Astrocyte (in vitro differentiated cells and primary cell): Measurements from ENCODE around the gene F12. TPM values are rescaled to one million over a fixed set of nuclear protein-coding genes. Genes with fewer than 3 reads are reported as not detected.

Experiments used
- DNase-seq: peaks from one replicate; pipeline ENCODE4 v3.0.0-alpha.2; 2010; ENCODE audit warnings: low read depth
- FAIRE-seq: peaks from 2 replicates; lab custom pipeline; 2011; peaks lifted over from hg19 to GRCh38; lab: Jason Lieb, UNC
- H2AFZ ChIP-seq: 2 replicates; pipeline ENCODE4 v1.6.0; 2012; ENCODE audit warnings: low read depth, low read length, inconsistent platforms
- H3K27ac ChIP-seq: 2 replicates; pipeline ENCODE4 v1.5.1; 2011; ENCODE audit warnings: low read depth, low read length, inconsistent platforms
- H3K27me3 ChIP-seq: 2 replicates; pipeline ENCODE4 v1.6.0; 2011; ENCODE audit warnings: low read length, inconsistent platforms; ENCODE audit not compliant: insufficient read depth
- H3K36me3 ChIP-seq: 2 replicates; pipeline ENCODE4 v1.5.1; 2011; ENCODE audit warnings: low read length, inconsistent platforms; ENCODE audit not compliant: insufficient read depth
- H3K4me1 ChIP-seq: 2 replicates; pipeline ENCODE4 v1.5.1; 2011; ENCODE audit warnings: low read length, inconsistent platforms; ENCODE audit not compliant: insufficient read depth
- H3K4me2 ChIP-seq: 2 replicates; pipeline ENCODE4 v1.6.0; 2012; ENCODE audit warnings: low read length, inconsistent platforms
- H3K4me3 ChIP-seq: 2 replicates; pipeline ENCODE4 v1.5.1; 2011; ENCODE audit warnings: low read depth, mild to moderate bottlenecking, low read length, inconsistent platforms; ENCODE audit not compliant: insufficient read depth
- H3K79me2 ChIP-seq: 2 replicates; pipeline ENCODE4 v1.6.0; 2012; ENCODE audit warnings: mild to moderate bottlenecking, low read length, inconsistent platforms; ENCODE audit not compliant: insufficient read depth
- H3K9ac ChIP-seq: 2 replicates; pipeline ENCODE4 v1.6.0; 2012; ENCODE audit warnings: mild to moderate bottlenecking, low read length, inconsistent platforms
- H3K9me3 ChIP-seq: 2 replicates; pipeline ENCODE4 v1.5.1; 2012; ENCODE audit warnings: low read depth, mild to moderate bottlenecking, low read length, inconsistent platforms; ENCODE audit not compliant: insufficient read depth
- H4K20me1 ChIP-seq: 2 replicates; pipeline ENCODE4 v1.6.0; 2012; ENCODE audit warnings: low read length, inconsistent platforms; ENCODE audit not compliant: insufficient read depth
- H3K27ac Mint-ChIP-seq: one replicate; pipeline ENCODE4 v1.8.0; 2021; ENCODE audit warnings: mild to moderate bottlenecking, mixed read lengths; ENCODE audit not compliant: unreplicated experiment
- H3K27me3 Mint-ChIP-seq: one replicate; pipeline ENCODE4 v1.8.0; 2021; ENCODE audit warnings: low read depth, mixed read lengths; ENCODE audit not compliant: unreplicated experiment
- H3K36me3 Mint-ChIP-seq: one replicate; pipeline ENCODE4 v1.8.0; 2021; ENCODE audit warnings: low read depth, mixed read lengths; ENCODE audit not compliant: unreplicated experiment
- H3K4me1 Mint-ChIP-seq: one replicate; pipeline ENCODE4 v1.8.0; 2021; ENCODE audit warnings: low read depth, mixed read lengths; ENCODE audit not compliant: unreplicated experiment
- H3K4me3 Mint-ChIP-seq: one replicate; pipeline ENCODE4 v1.8.0; 2021; ENCODE audit warnings: mild to moderate bottlenecking, moderate library complexity, mixed read lengths; ENCODE audit not compliant: unreplicated experiment
- H3K9me3 Mint-ChIP-seq: one replicate; pipeline ENCODE4 v1.8.0; 2021; ENCODE audit warnings: mild to moderate bottlenecking, mixed read lengths; ENCODE audit not compliant: unreplicated experiment
- EZH2 ChIP-seq: IDR thresholded peaks from 2 replicates; pipeline ENCODE4 v1.6.1; 2012; ENCODE audit warnings: mild to moderate bottlenecking, low read length, inconsistent platforms; ENCODE audit not compliant: insufficient read depth
- total RNA-seq: library from RNA; stranded (reverse); gene quantifications from 2 replicates; pipeline ENCODE4 v1.2.1, GENCODE V29; 2021
- TF ChIP-seq, protein P1 (sequence below): IDR thresholded peaks from 2 replicates; pipeline ENCODE4 v1.5.1; 2011; ENCODE audit warnings: low read depth, mild to moderate bottlenecking, inconsistent platforms, low read length, moderate library complexity; ENCODE audit not compliant: insufficient read depth

F12 gene
- total RNA-seq, 1 donor from 2014 or later: 3.0 TPM

DNA sequence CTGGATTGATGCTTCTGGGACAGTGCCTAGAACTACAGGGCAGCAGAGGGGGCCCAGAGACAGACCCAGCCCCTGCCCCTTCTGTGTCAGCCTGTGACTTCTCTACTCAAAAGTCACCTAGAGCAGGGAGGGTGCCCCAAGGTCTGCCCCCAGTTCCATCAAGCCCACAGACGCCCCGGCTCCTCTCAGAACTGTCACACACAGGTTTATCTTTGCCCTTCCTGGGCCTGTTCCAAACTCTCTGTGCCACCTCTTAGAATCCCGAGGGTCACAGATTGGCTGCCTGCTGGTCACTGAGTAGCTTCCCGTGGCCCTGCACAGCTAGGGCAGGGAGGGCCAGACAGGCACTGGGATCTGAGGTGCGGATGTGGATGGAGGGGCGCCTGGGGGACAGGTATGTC is 49.9 kb downstream of the F12 start:
- H3K36me3 ChIP-seq: no peaks in the 10 kb centered on the region
- H3K36me3 Mint-ChIP-seq: peaks cover 2% of the 10 kb centered on the region
- H3K9ac ChIP-seq: no peak overlapping the region
- H3K4me2 ChIP-seq: no peak overlapping the region
- H3K9me3 Mint-ChIP-seq: peaks cover 2% of the 10 kb centered on the region
- no peaks in the 10 kb centered on the region for H4K20me1 ChIP-seq
- H3K27ac Mint-ChIP-seq: no peak overlapping the region
- H3K4me3 Mint-ChIP-seq: no peak overlapping the region
- TF ChIP-seq, protein P1, sequence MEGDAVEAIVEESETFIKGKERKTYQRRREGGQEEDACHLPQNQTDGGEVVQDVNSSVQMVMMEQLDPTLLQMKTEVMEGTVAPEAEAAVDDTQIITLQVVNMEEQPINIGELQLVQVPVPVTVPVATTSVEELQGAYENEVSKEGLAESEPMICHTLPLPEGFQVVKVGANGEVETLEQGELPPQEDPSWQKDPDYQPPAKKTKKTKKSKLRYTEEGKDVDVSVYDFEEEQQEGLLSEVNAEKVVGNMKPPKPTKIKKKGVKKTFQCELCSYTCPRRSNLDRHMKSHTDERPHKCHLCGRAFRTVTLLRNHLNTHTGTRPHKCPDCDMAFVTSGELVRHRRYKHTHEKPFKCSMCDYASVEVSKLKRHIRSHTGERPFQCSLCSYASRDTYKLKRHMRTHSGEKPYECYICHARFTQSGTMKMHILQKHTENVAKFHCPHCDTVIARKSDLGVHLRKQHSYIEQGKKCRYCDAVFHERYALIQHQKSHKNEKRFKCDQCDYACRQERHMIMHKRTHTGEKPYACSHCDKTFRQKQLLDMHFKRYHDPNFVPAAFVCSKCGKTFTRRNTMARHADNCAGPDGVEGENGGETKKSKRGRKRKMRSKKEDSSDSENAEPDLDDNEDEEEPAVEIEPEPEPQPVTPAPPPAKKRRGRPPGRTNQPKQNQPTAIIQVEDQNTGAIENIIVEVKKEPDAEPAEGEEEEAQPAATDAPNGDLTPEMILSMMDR: no peak
- TF ChIP-seq EZH2: no peak
- no peak for FAIRE-seq
- H3K9me3 ChIP-seq: no peaks in the 10 kb centered on the region
- no peak overlapping the region for H3K4me3 ChIP-seq
- no peak overlapping the region for H3K27ac ChIP-seq
- H3K27me3 Mint-ChIP-seq: peaks cover 30% of the 10 kb centered on the region
- peaks cover 10% of the 10 kb centered on the region for H3K4me1 Mint-ChIP-seq
- DNase-seq: no peak
- no peaks in the 10 kb centered on the region for H3K27me3 ChIP-seq
- H2AFZ ChIP-seq: no peak overlapping the region
- no peaks in the 10 kb centered on the region for H3K79me2 ChIP-seq
- peaks cover 16% of the 10 kb centered on the region for H3K4me1 ChIP-seq

DNA sequence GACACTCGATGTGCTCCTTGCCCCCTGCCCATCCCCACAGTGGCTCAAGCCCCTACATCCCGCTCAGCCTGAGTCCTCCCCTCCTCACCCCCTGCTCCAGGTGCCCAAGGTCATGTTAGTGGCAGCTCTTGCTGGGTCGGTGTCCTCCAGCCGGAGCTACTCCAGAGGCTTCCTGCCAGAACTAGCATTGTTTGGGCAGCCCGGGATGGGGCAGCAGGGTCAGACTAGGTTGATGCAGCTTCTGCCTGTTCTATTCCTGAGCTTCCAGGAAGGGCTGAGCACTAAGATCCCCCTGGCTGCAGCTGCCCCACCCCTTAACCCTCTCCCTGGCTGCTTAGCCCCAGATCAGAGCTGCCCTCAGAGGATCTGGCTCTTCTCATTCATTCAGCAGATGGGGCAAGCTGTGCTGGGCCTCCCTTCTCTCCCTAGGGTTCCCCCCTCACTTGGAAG is 51.0 kb downstream of the F12 start:
- DNase-seq: no peak
- H3K9ac ChIP-seq: no peak overlapping the region
- H3K4me3 ChIP-seq: no peak overlapping the region
- Mint-ChIP-seq H3K36me3 (peaks cover 2% of the 10 kb centered on the region), H3K27ac (no peak overlapping the region), H3K4me1 (peaks cover 14% of the 10 kb centered on the region), H3K9me3 (peaks cover 6% of the 10 kb centered on the region), H3K4me3 (no peak overlapping the region), H3K27me3 (peaks cover 33% of the 10 kb centered on the region)
- no peak overlapping the region for H3K27ac ChIP-seq
- no peaks in the 10 kb centered on the region for H3K79me2 ChIP-seq
- no peaks in the 10 kb centered on the region for H4K20me1 ChIP-seq
- peaks cover 11% of the 10 kb centered on the region for H3K4me1 ChIP-seq
- H3K9me3 ChIP-seq: no peaks in the 10 kb centered on the region
- FAIRE-seq: no peak
- H3K36me3 ChIP-seq: no peaks in the 10 kb centered on the region
- H2AFZ ChIP-seq: no peak overlapping the region
- H3K4me2 ChIP-seq: no peak overlapping the region
- TF ChIP-seq EZH2: no peak
- TF ChIP-seq, protein P1: no peak
- no peaks in the 10 kb centered on the region for H3K27me3 ChIP-seq

DNA sequence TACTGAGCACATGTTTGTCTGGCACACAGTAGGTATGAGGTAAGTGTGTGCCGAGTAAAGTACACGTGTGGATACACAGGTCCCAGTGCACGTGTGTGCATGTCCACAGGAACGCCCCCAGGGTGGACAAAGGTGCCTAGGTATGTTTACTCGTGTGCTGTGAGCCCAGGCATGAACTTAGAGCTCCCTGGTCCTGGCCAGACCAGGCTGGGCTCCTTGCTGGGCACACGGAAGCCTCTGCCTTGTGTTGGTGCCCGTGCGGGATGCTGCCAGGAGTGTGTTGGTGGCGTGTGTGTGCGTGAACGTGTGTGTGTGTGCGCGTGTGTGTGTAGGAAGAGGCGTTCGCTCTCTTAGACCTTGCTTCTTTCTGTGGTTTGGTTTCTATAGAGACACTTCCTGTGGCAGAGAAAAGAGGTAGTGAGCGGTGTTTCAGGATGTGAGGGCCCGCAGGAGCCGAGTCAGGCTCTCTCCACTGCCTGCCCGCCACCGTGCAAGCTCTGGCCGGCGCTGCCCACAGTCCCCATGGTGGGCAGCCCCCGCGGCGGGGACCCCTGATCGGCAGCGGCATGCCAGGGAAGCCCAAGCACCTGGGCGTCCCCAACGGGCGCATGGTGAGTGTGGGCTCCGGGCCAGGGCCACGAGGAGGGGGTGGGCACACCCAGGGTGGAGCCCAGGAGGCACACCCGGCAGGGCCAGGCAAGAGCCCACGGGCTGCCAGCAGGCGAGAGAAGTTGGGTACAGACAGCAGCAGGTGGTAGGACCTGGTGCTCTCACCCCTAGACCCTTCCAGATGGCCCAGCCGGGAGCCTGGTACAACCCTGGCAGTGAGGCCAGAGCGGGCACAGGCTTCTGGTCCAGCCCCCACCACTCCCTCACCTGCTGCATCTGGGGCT is 51.7 kb downstream of the F12 start, which contains the start of gene RGS14:
Gene RGS14 (plus strand): TSS at position 466 of the 893 bp plus-strand sequence. CDS start 101 bp downstream, at position 567.
- Histone ChIP-seq H3K4me2 (peak within 1 kb of the TSS; percentile 62), H2AFZ (peak within 1 kb of the TSS; percentile 61), H3K9me3 (no peaks in the 10 kb centered on the region), H3K4me1 (peaks cover 8% of the 10 kb centered on the region), H3K79me2 (no peaks in the 10 kb centered on the region), H3K27ac (no peak within 1 kb of the TSS), H3K27me3 (no peaks in the 10 kb centered on the region), H4K20me1 (no peaks in the 10 kb centered on the region), H3K9ac (no peak within 1 kb of the TSS), H3K36me3 (no peaks in the 10 kb centered on the region), H3K4me3 (no peak within 1 kb of the TSS)
- Mint-ChIP-seq H3K4me3 (peak within 1 kb of the TSS; percentile 50), H3K27ac (peak within 1 kb of the TSS; percentile 28), H3K4me1 (peaks cover 14% of the 10 kb centered on the region), H3K27me3 (peaks cover 33% of the 10 kb centered on the region), H3K9me3 (peaks cover 6% of the 10 kb centered on the region), H3K36me3 (peaks cover 4% of the 10 kb centered on the region)
- no peak for FAIRE-seq
- TF ChIP-seq EZH2: no peak
- TF ChIP-seq, protein P1: no peak
- DNase-seq: peak; percentile 55
